ENCODE data around the gene MAPK1. TPM values are rescaled to one million over a fixed set of nuclear protein-coding genes. Genes with fewer than 3 reads are reported as not detected.

The MAPK1 gene

DNA sequence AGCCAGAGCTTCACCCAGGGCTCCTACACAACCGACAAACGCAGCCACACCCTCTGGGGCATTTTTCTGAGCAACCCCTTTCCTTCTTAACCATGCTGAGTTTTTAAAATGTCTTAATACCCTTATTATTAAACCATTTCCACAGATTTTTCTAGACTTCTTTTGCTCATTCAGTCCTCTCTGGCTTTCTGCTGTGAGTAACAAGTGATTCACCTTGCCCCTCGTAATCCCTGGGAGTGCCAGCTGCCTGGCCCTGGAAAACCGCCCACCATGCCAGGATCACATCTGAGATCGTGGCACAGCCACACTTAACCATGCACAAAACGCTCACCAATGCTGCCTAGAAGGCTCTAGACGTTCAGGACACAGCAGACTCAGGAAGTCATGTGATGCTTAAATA is 157.3 kb downstream of the MAPK1 start:
- Histone ChIP-seq H3K27ac (ENCODE audit: low read depth, low read length) (no peak overlapping the region), H3K4me1 (ENCODE audit: control insufficient read depth, low read depth, low read length) (no peaks in the 10 kb centered on the region), H3K56ac (ENCODE audit: low read length) (no peak overlapping the region), H3K4me3 (ENCODE audit: low read length) (no peak overlapping the region), H2AK5ac (ENCODE audit: low read length) (no peak overlapping the region), H3K9ac (ENCODE audit: low read length) (no peak overlapping the region), H2BK120ac (ENCODE audit: low read depth, low read length) (no peak overlapping the region), H3K79me1 (ENCODE audit: low read length) (no peaks in the 10 kb centered on the region), H3K23ac (ENCODE audit: low read length) (no peak overlapping the region), H4K5ac (ENCODE audit: low read length) (no peak overlapping the region), H3K27me3 (ENCODE audit: insufficient read depth, low read length, poor library complexity) (no peaks in the 10 kb centered on the region), H2BK15ac (replicated peaks; ENCODE audit: low read depth) (no peak overlapping the region), H3K36me3 (ENCODE audit: control insufficient read depth, insufficient read depth, low read length) (no peaks in the 10 kb centered on the region), H4K8ac (ENCODE audit: low read depth, low read length) (no peak overlapping the region), H3K79me2 (ENCODE audit: control insufficient read depth, insufficient read depth, low read length) (no peaks in the 10 kb centered on the region), H2BK5ac (ENCODE audit: low read length) (no peak overlapping the region), H3K4me2 (ENCODE audit: low read length) (no peak overlapping the region), H3K18ac (ENCODE audit: low read length) (no peak overlapping the region), H3K4ac (ENCODE audit: low read depth, low read length) (no peak overlapping the region)
- no CpG with 5 or more reads among the region's 7 CpGs for WGBS (ENCODE audit: extremely low coverage, insufficient coverage, low lambda C conversion rate)
- DNase-seq, result no peak

DNA sequence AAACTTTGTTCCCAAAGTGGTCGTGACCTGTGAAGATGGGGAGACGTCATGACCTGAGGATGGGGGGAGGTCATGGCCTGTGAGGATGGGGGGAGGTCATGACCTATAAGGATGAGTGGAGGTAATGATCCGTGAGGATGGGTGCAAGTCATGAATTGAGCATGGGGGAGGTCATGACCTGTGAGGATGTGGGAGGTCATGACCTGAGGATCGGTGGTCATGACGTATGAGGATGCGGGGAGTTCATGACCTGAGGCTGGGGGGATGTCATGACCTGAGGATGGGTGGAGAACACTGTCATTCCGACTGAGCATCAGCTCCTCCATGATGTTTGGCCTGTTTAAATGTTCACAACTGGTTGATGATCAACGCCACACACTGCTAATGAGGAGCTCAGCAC is 157.8 kb downstream of the MAPK1 start:
- no peak overlapping the region for H3K56ac ChIP-seq (ENCODE audit: low read length)
- no peaks in the 10 kb centered on the region for H3K36me3 ChIP-seq (ENCODE audit: control insufficient read depth, insufficient read depth, low read length)
- H4K5ac ChIP-seq (ENCODE audit: low read length), result no peak overlapping the region
- WGBS (ENCODE audit: extremely low coverage, insufficient coverage, low lambda C conversion rate), result no CpG with 5 or more reads among the region's 8 CpGs
- H3K4ac ChIP-seq (ENCODE audit: low read depth, low read length), result no peak overlapping the region
- no peak for DNase-seq
- no peak overlapping the region for H2BK5ac ChIP-seq (ENCODE audit: low read length)
- H2AK5ac ChIP-seq (ENCODE audit: low read length), result no peak overlapping the region
- no peak overlapping the region for H3K27ac ChIP-seq (ENCODE audit: low read depth, low read length)
- H3K9ac ChIP-seq (ENCODE audit: low read length), result no peak overlapping the region
- no peak overlapping the region for H2BK120ac ChIP-seq (ENCODE audit: low read depth, low read length)
- H3K27me3 ChIP-seq (ENCODE audit: insufficient read depth, low read length, poor library complexity), result no peaks in the 10 kb centered on the region
- no peak overlapping the region for H3K18ac ChIP-seq (ENCODE audit: low read length)
- H3K79me2 ChIP-seq (ENCODE audit: control insufficient read depth, insufficient read depth, low read length), result no peaks in the 10 kb centered on the region
- no peak overlapping the region for H3K23ac ChIP-seq (ENCODE audit: low read length)
- no peak overlapping the region for H3K4me2 ChIP-seq (ENCODE audit: low read length)
- no peak overlapping the region for H3K4me3 ChIP-seq (ENCODE audit: low read length)
- no peaks in the 10 kb centered on the region for H3K4me1 ChIP-seq (ENCODE audit: control insufficient read depth, low read depth, low read length)
- no peaks in the 10 kb centered on the region for H3K79me1 ChIP-seq (ENCODE audit: low read length)
- H2BK15ac ChIP-seq (replicated peaks; ENCODE audit: low read depth), result no peak overlapping the region
- H4K8ac ChIP-seq (ENCODE audit: low read depth, low read length), result no peak overlapping the region

DNA sequence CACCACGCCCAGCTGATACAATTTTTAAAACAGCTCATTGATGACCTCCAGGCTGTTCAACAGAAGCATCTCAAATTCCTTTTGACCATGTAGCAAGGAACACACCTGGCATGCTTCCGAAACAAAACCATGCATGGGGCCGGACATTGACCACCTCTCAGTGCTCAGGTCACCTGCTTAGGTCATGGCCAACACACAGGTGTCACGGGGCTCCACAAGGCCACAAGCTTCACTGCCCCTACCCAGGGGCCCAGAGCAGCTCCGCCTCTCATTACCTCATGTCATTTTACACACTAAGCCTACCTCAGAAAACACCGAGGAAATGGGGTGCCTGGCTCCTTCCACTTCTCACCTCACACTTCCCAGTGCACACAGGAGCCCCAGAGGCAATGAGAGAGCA is 158.5 kb downstream of the MAPK1 start:
- Histone ChIP-seq H3K4me2 (ENCODE audit: low read length) (no peak overlapping the region), H3K79me1 (ENCODE audit: low read length) (no peaks in the 10 kb centered on the region), H3K4ac (ENCODE audit: low read depth, low read length) (no peak overlapping the region), H4K8ac (ENCODE audit: low read depth, low read length) (no peak overlapping the region), H4K5ac (ENCODE audit: low read length) (no peak overlapping the region), H3K36me3 (ENCODE audit: control insufficient read depth, insufficient read depth, low read length) (no peaks in the 10 kb centered on the region), H2BK120ac (ENCODE audit: low read depth, low read length) (no peak overlapping the region), H3K9ac (ENCODE audit: low read length) (no peak overlapping the region), H3K4me3 (ENCODE audit: low read length) (no peak overlapping the region), H3K23ac (ENCODE audit: low read length) (no peak overlapping the region), H3K79me2 (ENCODE audit: control insufficient read depth, insufficient read depth, low read length) (no peaks in the 10 kb centered on the region), H3K4me1 (ENCODE audit: control insufficient read depth, low read depth, low read length) (no peaks in the 10 kb centered on the region), H2BK15ac (replicated peaks; ENCODE audit: low read depth) (no peak overlapping the region), H2BK5ac (ENCODE audit: low read length) (no peak overlapping the region), H3K56ac (ENCODE audit: low read length) (no peak overlapping the region), H2AK5ac (ENCODE audit: low read length) (no peak overlapping the region), H3K27me3 (ENCODE audit: insufficient read depth, low read length, poor library complexity) (no peaks in the 10 kb centered on the region), H3K18ac (ENCODE audit: low read length) (no peak overlapping the region), H3K27ac (ENCODE audit: low read depth, low read length) (no peak overlapping the region)
- DNase-seq, result no peak
- WGBS (ENCODE audit: extremely low coverage, insufficient coverage, low lambda C conversion rate), result no CpG with 5 or more reads among the region's 6 CpGs

DNA sequence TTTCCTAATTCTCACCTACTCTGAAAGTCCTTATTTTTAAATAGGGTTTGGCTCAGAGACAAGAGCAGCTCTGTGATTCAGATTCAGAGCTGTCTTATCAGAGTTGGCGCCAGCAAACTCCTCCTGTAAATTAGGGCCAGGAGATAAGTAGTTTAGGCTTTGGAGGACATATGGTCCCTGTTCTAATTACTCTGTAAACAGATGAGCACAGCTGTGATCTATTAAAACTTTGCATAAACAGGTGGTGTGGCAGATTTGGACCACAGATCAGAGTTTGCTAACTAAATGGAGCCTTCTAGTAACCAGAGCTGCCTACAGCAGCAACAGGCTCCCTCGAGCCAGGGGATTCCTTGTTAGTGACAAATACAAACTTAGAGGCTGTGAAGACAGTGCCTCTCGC is 159.8 kb downstream of the MAPK1 start:
- Histone ChIP-seq H3K79me2 (ENCODE audit: control insufficient read depth, insufficient read depth, low read length) (no peaks in the 10 kb centered on the region), H3K27ac (ENCODE audit: low read depth, low read length) (no peak overlapping the region), H4K8ac (ENCODE audit: low read depth, low read length) (no peak overlapping the region), H3K36me3 (ENCODE audit: control insufficient read depth, insufficient read depth, low read length) (no peaks in the 10 kb centered on the region), H3K4me2 (ENCODE audit: low read length) (no peak overlapping the region), H3K27me3 (ENCODE audit: insufficient read depth, low read length, poor library complexity) (no peaks in the 10 kb centered on the region), H3K56ac (ENCODE audit: low read length) (no peak overlapping the region), H3K4ac (ENCODE audit: low read depth, low read length) (no peak overlapping the region), H2BK5ac (ENCODE audit: low read length) (no peak overlapping the region), H3K18ac (ENCODE audit: low read length) (no peak overlapping the region), H3K4me1 (ENCODE audit: control insufficient read depth, low read depth, low read length) (no peaks in the 10 kb centered on the region), H3K4me3 (ENCODE audit: low read length) (no peak overlapping the region), H3K9ac (ENCODE audit: low read length) (no peak overlapping the region), H2BK120ac (ENCODE audit: low read depth, low read length) (no peak overlapping the region), H2AK5ac (ENCODE audit: low read length) (no peak overlapping the region), H3K23ac (ENCODE audit: low read length) (no peak overlapping the region), H2BK15ac (replicated peaks; ENCODE audit: low read depth) (no peak overlapping the region), H4K5ac (ENCODE audit: low read length) (no peak overlapping the region), H3K79me1 (ENCODE audit: low read length) (no peaks in the 10 kb centered on the region)
- DNase-seq, result peak; percentile 70
- no CpG with 5 or more reads among the region's 3 CpGs for WGBS (ENCODE audit: extremely low coverage, insufficient coverage, low lambda C conversion rate)

Small RNAs within 50 kb of the gene (small RNA-seq; reads per million reads assigned to genes)
- gene RN7SL280P (ENCODE audit: insufficient read depth) (not detected), gene RNA5SP493 (ENCODE audit: insufficient read depth) (not detected)

Measured in mesendoderm (in vitro differentiated cells).